ENCODE data around the gene AP2A2.

AP2A2 gene

DNA sequence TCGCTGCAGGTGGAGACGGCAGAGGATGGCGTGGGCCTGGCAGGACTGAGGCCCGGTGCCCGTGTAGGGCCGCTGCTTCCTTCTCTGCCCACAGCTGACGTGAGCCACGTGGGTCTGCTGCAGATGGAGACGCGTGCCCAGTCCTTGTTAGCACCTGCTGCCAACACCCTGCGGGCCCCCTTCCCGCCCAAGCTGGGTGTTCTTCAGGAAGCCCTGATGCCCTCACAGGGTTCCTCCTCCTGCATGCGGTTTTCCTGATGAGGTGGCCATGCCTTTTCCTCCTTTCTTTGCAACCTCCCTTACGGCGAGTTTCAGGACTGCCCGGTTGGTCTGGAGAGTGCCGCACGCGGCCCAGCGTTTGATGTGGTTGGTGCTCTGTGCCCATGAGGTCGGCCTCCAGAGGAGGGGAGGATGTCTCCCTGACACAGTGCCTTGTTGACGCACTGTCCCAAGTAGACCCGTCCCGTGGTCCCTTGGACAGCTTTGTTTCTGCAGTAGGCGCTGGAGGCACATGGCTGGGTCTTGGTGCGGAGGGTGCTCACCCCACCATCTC is 44.7 kb downstream of the AP2A2 start:
- Histone ChIP-seq H3K9me2 (replicated peaks; ENCODE audit: low read depth, low read length) (no peaks in the 10 kb centered on the region), H3K27me3 (ENCODE audit: insufficient read depth, low read length, poor library complexity, severe bottlenecking) (no peaks in the 10 kb centered on the region), H3K9ac (ENCODE audit: low read depth, low read length, poor library complexity, severe bottlenecking) (peak overlapping the region; percentile 49), H3F3A (ENCODE audit: low read depth) (no peaks in the 10 kb centered on the region), H4K20me1 (ENCODE audit: insufficient read depth, low read length, poor library complexity, severe bottlenecking) (peaks cover 6% of the 10 kb centered on the region), H3K4me1 (ENCODE audit: insufficient read depth, low read length, poor library complexity, severe bottlenecking) (peaks cover 25% of the 10 kb centered on the region), H3K4me3 (ENCODE audit: low read length, poor library complexity, severe bottlenecking) (peak overlapping the region; percentile 33), H3K9me3 (ENCODE audit: insufficient read depth, low read depth, low read length) (no peaks in the 10 kb centered on the region), H2AFZ (ENCODE audit: low read length) (no peak overlapping the region), H3K4me2 (ENCODE audit: low read depth, low read length, poor library complexity, severe bottlenecking) (peak overlapping the region; percentile 57), H3K79me2 (ENCODE audit: insufficient read depth, low read length) (peaks cover 46% of the 10 kb centered on the region), H3K36me3 (ENCODE audit: insufficient read depth, low read length) (peaks cover 39% of the 10 kb centered on the region; the same call in 1 of the 2 replicates)
- no peak for TF ChIP-seq CTCF (conservative IDR thresholded peaks at IDR 0.05; ENCODE audit: low read length)

DNA sequence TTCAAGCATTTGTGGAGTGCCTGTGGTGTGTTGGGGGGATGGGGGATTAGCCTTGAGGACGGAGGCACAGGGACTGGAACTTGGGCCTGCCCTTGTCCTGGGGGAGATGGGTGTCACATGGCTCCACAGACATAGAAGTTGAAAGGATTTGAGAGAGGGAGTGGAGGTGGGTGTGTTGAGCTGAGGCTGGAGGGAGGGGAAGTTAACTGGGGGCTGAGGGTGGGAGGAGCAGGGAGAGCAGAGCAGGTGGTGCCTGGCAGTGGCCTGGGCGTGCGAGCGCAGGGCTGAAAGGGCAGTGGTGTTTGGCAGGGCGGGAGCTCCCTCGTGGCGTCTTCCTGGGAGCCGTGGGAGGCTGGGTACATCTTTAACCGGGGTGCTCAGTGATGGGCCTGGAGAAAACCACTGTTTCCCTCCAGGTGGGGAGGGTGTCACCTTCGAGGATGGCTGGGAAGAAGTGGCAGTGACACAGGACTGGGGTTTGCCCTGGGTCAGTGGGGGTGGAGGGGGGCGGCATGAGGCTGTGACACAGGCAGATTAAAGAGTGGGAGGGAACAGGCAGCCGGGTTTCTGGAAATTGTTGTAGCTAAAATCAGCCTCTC is 45.5 kb downstream of the AP2A2 start:
- Histone ChIP-seq H4K20me1 (ENCODE audit: insufficient read depth, low read length, poor library complexity, severe bottlenecking) (peaks cover 10% of the 10 kb centered on the region), H3K9me3 (ENCODE audit: insufficient read depth, low read depth, low read length) (no peaks in the 10 kb centered on the region), H3K79me2 (ENCODE audit: insufficient read depth, low read length) (peaks cover 38% of the 10 kb centered on the region), H2AFZ (ENCODE audit: low read length) (no peak overlapping the region), H3K9me2 (replicated peaks; ENCODE audit: low read depth, low read length) (no peaks in the 10 kb centered on the region), H3K9ac (ENCODE audit: low read depth, low read length, poor library complexity, severe bottlenecking) (no peak overlapping the region), H3F3A (ENCODE audit: low read depth) (no peaks in the 10 kb centered on the region), H3K4me1 (ENCODE audit: insufficient read depth, low read length, poor library complexity, severe bottlenecking) (peaks cover 27% of the 10 kb centered on the region), H3K4me2 (ENCODE audit: low read depth, low read length, poor library complexity, severe bottlenecking) (peak overlapping the region; percentile 57), H3K36me3 (ENCODE audit: insufficient read depth, low read length) (peaks cover 36% of the 10 kb centered on the region; the same call in 1 of the 2 replicates), H3K27me3 (ENCODE audit: insufficient read depth, low read length, poor library complexity, severe bottlenecking) (no peaks in the 10 kb centered on the region), H3K4me3 (ENCODE audit: low read length, poor library complexity, severe bottlenecking) (peak overlapping the region; percentile 33)
- TF ChIP-seq CTCF (conservative IDR thresholded peaks at IDR 0.05; ENCODE audit: low read length) (no peak), EZH2phosphoT487 (IDR thresholded peaks at IDR 0.05; ENCODE audit: borderline replicate concordance) (no peak)

DNA sequence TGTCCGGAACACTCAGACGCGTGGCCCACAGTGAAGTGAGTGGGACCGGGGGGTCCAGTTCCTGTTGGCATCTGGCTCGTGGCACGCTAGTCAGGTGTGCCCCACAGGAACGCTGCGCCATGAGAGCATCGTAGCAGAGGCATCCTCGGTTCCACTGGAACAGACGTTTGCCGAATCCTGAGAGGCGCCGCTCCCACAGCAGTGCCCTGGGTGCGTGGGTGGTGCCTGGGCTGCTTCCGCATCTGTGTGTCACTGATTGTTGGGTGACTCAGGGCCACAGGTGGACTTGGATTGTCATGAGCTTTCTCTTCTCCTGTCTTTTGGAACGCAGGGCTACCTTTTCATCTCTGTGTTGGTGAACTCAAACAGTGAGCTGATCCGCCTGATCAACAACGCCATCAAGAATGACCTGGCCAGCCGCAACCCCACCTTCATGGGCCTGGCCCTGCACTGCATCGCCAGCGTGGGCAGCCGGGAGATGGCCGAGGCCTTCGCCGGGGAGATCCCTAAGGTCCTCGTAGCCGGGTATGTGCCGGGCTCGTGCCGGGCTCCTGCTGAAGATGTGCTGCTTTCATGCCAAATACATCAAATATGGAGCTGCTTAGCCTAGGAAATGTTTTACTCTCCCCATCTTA is 46.2 kb downstream of the AP2A2 start:
- no peak overlapping the region for H3K4me2 ChIP-seq (ENCODE audit: low read depth, low read length, poor library complexity, severe bottlenecking)
- no peaks in the 10 kb centered on the region for H3K27me3 ChIP-seq (ENCODE audit: insufficient read depth, low read length, poor library complexity, severe bottlenecking)
- H3K4me3 ChIP-seq (ENCODE audit: low read length, poor library complexity, severe bottlenecking) = no peak overlapping the region
- peaks cover 15% of the 10 kb centered on the region for H4K20me1 ChIP-seq (ENCODE audit: insufficient read depth, low read length, poor library complexity, severe bottlenecking)
- TF ChIP-seq CTCF (conservative IDR thresholded peaks at IDR 0.05; ENCODE audit: low read length) (no peak), EZH2phosphoT487 (IDR thresholded peaks at IDR 0.05; ENCODE audit: borderline replicate concordance) (no peak)
- H3F3A ChIP-seq (ENCODE audit: low read depth) = no peaks in the 10 kb centered on the region
- H3K9ac ChIP-seq (ENCODE audit: low read depth, low read length, poor library complexity, severe bottlenecking) = no peak overlapping the region
- H3K9me2 ChIP-seq (replicated peaks; ENCODE audit: low read depth, low read length) = no peaks in the 10 kb centered on the region
- H3K9me3 ChIP-seq (ENCODE audit: insufficient read depth, low read depth, low read length) = no peaks in the 10 kb centered on the region
- peaks cover 37% of the 10 kb centered on the region; the same call in 1 of the 2 replicates for H3K36me3 ChIP-seq (ENCODE audit: insufficient read depth, low read length)
- peaks cover 33% of the 10 kb centered on the region for H3K79me2 ChIP-seq (ENCODE audit: insufficient read depth, low read length)
- peaks cover 28% of the 10 kb centered on the region for H3K4me1 ChIP-seq (ENCODE audit: insufficient read depth, low read length, poor library complexity, severe bottlenecking)
- no peak overlapping the region for H2AFZ ChIP-seq (ENCODE audit: low read length)

Data from Loucy (cell line).